ENCODE data around the gene CFAP65. TPM values are rescaled to one million over a fixed set of nuclear protein-coding genes. Genes with fewer than 3 reads are reported as not detected.

The CFAP65 gene
- total RNA-seq, 4 donors from 2014 or later = not detected

GRCh38 chr2:218995972-218996711, 45.2 kb downstream of the CFAP65 start:
- no peak overlapping the region for H3K27ac ChIP-seq (replicated peaks in 1 of 4)
- WGBS = 5% methylated on average over 22 of the region's 43 CpGs
- intact Hi-C loops (cut with DNase I) = loop anchor here (10.0 kb wide), 1 partner anchor 159 kb away; no protein-coding TSS in a partner anchor
- H3K4me3 ChIP-seq = peak overlapping the region; percentile 25 to 57 (median 46)
- no peak for DNase-seq (ENCODE audit: extremely low spot score)
- peaks cover 26 to 42% (median 32%) of the 10 kb centered on the region in 4 donors for H3K4me1 ChIP-seq
- H3K9me3 ChIP-seq = no peaks in the 10 kb centered on the region
- TF ChIP-seq POLR2A (IDR thresholded peaks at IDR 0.05; ENCODE audit: low read depth) (no peak), EP300 (IDR thresholded peaks at IDR 0.05) (no peak), POLR2AphosphoS5 (IDR thresholded peaks at IDR 0.05) (peak; percentile 56 to 73)
- TF ChIP-seq, protein P1, sequence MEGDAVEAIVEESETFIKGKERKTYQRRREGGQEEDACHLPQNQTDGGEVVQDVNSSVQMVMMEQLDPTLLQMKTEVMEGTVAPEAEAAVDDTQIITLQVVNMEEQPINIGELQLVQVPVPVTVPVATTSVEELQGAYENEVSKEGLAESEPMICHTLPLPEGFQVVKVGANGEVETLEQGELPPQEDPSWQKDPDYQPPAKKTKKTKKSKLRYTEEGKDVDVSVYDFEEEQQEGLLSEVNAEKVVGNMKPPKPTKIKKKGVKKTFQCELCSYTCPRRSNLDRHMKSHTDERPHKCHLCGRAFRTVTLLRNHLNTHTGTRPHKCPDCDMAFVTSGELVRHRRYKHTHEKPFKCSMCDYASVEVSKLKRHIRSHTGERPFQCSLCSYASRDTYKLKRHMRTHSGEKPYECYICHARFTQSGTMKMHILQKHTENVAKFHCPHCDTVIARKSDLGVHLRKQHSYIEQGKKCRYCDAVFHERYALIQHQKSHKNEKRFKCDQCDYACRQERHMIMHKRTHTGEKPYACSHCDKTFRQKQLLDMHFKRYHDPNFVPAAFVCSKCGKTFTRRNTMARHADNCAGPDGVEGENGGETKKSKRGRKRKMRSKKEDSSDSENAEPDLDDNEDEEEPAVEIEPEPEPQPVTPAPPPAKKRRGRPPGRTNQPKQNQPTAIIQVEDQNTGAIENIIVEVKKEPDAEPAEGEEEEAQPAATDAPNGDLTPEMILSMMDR (IDR thresholded peaks at IDR 0.05) = peak; percentile 83 to 93 (median 83)
- peaks cover 0 to 100% (median 63%) of the 10 kb centered on the region in 4 donors for H3K27me3 ChIP-seq
- H3K36me3 ChIP-seq = no peaks in the 10 kb centered on the region

- H3K27me3 ChIP-seq = peaks cover 0 to 100% (median 63%) of the 10 kb centered on the region in 4 donors
- no peak for DNase-seq (ENCODE audit: extremely low spot score)
- H3K4me1 ChIP-seq = peaks cover 26 to 40% (median 32%) of the 10 kb centered on the region in 4 donors
- no peaks in the 10 kb centered on the region for H3K36me3 ChIP-seq
- TF ChIP-seq EP300 (IDR thresholded peaks at IDR 0.05) (no peak), POLR2AphosphoS5 (IDR thresholded peaks at IDR 0.05) (no peak), POLR2A (IDR thresholded peaks at IDR 0.05; ENCODE audit: low read depth) (no peak)
- TF ChIP-seq, protein P1 (IDR thresholded peaks at IDR 0.05) = no peak
- no peaks in the 10 kb centered on the region for H3K9me3 ChIP-seq
- intact Hi-C loops (cut with DNase I) = loop anchor here (10.0 kb wide), 1 partner anchor 159 kb away; no protein-coding TSS in a partner anchor
- WGBS = 26% methylated on average over 8 of the region's 8 CpGs
- no peak overlapping the region for H3K27ac ChIP-seq (replicated peaks in 1 of 4)
- peak overlapping the region in 2 of 4 donors; percentile 25 to 49 for H3K4me3 ChIP-seq
Measured at GRCh38 chr2:218995561-218995960, 45.8 kb downstream of the CFAP65 start.

- no peak for DNase-seq (ENCODE audit: extremely low spot score)
- Histone ChIP-seq H3K36me3 (no peaks in the 10 kb centered on the region), H3K4me1 (peaks cover 26 to 40% (median 32%) of the 10 kb centered on the region in 4 donors), H3K9me3 (no peaks in the 10 kb centered on the region), H3K27ac (replicated peaks in 1 of 4) (no peak within 1 kb of the TSS), H3K27me3 (peaks cover 0 to 100% (median 74%) of the 10 kb centered on the region in 4 donors), H3K4me3 (peak within 1 kb of the TSS; percentile 46 to 57 (median 48))
- under 1% methylated on average over 22 of the region's 88 CpGs for WGBS
- TF ChIP-seq POLR2AphosphoS5 (IDR thresholded peaks at IDR 0.05) (no peak), POLR2A (IDR thresholded peaks at IDR 0.05; ENCODE audit: low read depth) (no peak), EP300 (IDR thresholded peaks at IDR 0.05) (no peak)
- TF ChIP-seq, protein P1 (IDR thresholded peaks at IDR 0.05) = no peak
- intact Hi-C loops (cut with DNase I) = loop anchor here (10.0 kb wide), 1 partner anchor 161 kb away; no protein-coding TSS in a partner anchor
Measured at GRCh38 chr2:218993345-218994315, 47.7 kb downstream of the CFAP65 start, which contains the start of gene CRYBA2. Gene CRYBA2 (minus strand): TSS chr2:218993422. CDS start chr2:218993176, 246 bp downstream.

- 24% methylated on average over 26 of the region's 44 CpGs for WGBS
- peak overlapping the region; percentile 46 to 57 (median 48) for H3K4me3 ChIP-seq
- H3K27ac ChIP-seq (replicated peaks in 1 of 4) = no peak overlapping the region
- H3K4me1 ChIP-seq = peaks cover 26 to 40% (median 32%) of the 10 kb centered on the region in 4 donors
- no peak for DNase-seq (ENCODE audit: extremely low spot score)
- H3K9me3 ChIP-seq = no peaks in the 10 kb centered on the region
- TF ChIP-seq, protein P1 (IDR thresholded peaks at IDR 0.05) = no peak
- TF ChIP-seq POLR2AphosphoS5 (IDR thresholded peaks at IDR 0.05) (no peak), POLR2A (IDR thresholded peaks at IDR 0.05; ENCODE audit: low read depth) (no peak), EP300 (IDR thresholded peaks at IDR 0.05) (no peak)
- intact Hi-C loops (cut with DNase I) = loop anchor here (10.0 kb wide), 1 partner anchor 162 kb away; no protein-coding TSS in a partner anchor
- no peaks in the 10 kb centered on the region for H3K36me3 ChIP-seq
- peaks cover 0 to 100% (median 81%) of the 10 kb centered on the region in 4 donors for H3K27me3 ChIP-seq
Measured at GRCh38 chr2:218992703-218993344, 48.5 kb downstream of the CFAP65 start.
